ENCODE results near the gene HPCAL1.

GRCh38 chr2:10348891-10349290, 46.2 kb downstream of the HPCAL1 start:
- TF ChIP-seq CTCF (IDR thresholded peaks at IDR 0.05; ENCODE audit: low read depth, low read length, poor library complexity, severe bottlenecking) (no peak), EZH2phosphoT487 (IDR thresholded peaks at IDR 0.05; ENCODE audit: borderline replicate concordance, low read length) (no peak)
